ENCODE results near the gene CC2D1A. TPM values are rescaled to one million over a fixed set of nuclear protein-coding genes. Genes with fewer than 3 reads are reported as not detected.

Gene CC2D1A
- polyA plus RNA-seq, 3 donors: 17.0 to 27.9 (median 20.4) TPM

DNA sequence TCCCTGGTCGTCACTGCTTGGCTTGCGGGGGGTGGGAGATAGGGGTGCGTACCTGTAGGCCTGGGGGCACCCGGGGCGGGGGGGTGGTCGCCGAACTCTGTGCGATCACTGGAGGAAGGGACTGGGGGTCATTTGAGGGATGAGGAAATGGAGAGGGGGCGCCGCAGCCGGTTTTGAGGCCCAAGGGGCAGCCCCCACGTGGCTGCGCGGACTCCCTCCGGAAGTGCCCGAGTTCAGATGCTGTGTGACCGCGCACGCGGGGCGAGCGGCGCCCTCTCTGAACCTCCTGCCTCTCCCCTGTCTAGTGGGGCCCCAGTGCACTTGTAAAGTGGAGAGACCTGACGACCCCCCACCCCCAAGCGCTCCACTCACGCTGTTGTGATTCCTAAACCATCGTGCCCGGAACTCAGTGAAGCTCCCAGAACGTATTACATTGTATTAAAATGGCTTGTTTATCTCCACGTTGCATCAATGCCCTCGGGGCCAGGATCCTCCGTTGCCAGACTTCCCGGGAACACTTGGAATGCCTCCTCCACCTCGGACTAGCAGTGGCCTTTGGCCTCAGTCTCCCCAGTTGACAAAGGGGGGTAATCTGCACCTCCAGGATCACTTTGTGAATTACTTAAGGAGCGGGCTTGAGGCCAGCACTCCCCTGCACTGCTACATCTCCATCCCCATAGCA is 32.0 kb upstream of the CC2D1A start:
- WGBS, 3 donors: 38 to 68% (median 57%) methylated on average over 25 to 35 of the region's 35 CpGs
- no peak overlapping the region for H3K27ac ChIP-seq (ENCODE audit: low read depth, low read length)

DNA sequence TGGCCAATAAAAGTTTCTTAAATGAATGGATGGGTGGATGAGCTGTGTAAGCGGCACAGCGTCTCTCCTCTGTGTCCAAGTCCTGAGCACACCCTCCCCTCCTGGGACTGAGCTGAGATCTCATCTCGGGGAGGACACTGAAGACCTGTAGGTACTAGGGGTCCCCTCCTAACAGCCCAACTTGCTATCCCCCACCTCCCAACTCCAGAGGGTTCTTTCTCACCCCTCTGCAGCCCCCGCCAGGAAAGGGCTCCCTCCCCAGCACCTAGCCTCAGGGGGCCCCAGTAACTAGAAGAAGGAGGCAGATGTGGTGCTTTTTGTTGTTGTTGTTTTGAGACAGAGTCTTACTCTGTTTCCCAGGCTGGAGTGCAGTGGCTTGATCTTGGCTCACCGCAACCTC is 30.2 kb upstream of the CC2D1A start:
- no peak overlapping the region for H3K27ac ChIP-seq (ENCODE audit: low read depth, low read length)
- WGBS, 3 donors: 91 to 95% (median 94%) methylated on average over 5 of the region's 5 CpGs

DNA sequence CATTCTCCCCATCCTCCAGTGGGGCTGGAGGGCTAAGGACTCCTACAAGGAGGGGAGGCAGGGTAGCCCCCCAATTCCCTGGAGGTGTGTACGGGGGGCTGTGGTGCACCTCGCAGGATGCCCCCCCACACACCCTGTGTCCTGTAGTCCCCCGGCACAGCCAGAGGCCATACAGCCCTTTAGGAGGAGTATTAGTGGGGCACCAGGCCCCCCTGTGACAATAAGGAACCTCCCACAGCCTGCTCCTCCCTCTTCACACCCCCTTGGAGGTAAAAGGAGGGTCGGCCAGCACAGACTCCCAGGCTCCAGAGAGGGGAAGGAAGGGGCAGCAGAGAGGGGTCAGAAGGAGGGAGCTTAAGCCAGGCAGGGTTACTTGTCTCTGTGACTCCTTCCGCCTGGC is 29.2 kb upstream of the CC2D1A start, which contains the start of gene NANOS3:
Gene NANOS3, plus strand, starts transcription at position 301 of the 400 bp plus-strand sequence. CDS start 115 bp downstream, outside the sequence.
- H3K27ac ChIP-seq (ENCODE audit: low read depth, low read length): no peak within 1 kb of the TSS
- WGBS, 3 donors: 43 to 63% (median 59%) methylated on average over 4 to 5 of the region's 5 CpGs

DNA sequence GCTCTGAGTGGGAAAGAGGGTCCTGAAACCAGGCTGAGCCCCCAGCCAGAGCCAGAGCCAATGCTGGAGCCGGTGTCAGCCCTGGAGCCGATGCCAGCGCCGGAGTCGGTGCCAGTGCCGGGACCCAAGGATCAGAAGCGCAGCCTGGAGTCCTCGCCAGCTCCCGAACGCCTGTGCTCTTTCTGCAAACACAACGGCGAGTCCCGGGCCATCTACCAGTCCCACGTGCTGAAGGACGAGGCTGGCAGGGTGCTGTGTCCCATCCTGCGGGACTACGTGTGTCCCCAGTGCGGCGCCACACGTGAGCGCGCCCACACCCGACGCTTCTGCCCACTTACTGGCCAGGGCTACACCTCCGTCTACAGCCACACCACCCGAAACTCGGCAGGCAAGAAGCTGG is 28.7 kb upstream of the CC2D1A start:
- 83 to 91% (median 89%) methylated on average over 27 of the region's 27 CpGs for WGBS, 3 donors
- H3K27ac ChIP-seq (ENCODE audit: low read depth, low read length): no peak overlapping the region

DNA sequence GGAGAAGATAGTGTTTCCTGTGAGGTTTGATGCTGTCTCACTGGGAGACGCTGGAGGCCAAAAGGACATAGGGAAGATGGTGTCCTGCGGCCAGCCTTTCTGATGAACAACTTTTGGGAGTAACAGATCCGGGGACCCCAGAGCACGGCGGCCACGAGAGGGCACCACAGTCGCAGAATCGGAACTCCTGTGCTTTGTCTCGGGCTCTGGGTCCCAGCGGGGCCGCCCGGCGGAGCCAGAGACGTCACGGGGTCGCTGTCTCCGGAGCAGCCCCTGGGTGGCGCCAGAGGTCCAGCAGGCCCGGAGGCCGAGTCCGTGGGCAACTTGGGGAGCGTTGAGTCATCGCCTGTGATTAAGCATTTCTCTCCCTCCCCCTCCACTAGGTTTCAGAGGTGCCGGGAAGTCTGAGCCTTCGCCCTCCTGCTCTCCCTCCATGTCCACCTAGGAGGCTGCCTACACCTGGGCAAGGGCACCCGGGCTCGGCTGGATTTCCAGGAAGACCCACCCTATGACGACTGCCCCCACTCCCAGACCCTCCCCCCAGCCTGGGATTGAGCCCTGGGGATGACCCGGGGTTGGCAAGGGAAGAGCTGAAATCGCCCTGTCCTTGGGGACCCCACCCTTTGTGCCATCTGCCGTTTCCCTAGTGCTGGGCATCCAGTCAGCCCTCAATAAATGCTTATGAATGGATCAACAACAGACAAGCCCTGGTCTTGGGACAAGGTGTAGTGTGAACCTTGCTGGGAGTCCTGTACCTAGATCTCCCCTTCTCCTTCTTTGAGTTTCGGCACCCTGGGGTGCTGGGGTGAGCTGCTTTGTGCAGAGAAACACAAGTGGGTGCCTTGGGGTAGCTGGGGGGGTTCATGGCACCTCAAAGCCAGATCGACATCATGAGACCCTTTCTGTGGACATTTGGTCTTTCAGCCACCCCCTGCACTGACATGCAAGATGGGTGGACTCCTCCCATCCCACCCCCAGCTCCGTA is 25.6 kb upstream of the CC2D1A start:
- 6% methylated on average over 32 to 34 of the region's 34 CpGs for WGBS, 3 donors
- H3K27ac ChIP-seq (ENCODE audit: low read depth, low read length): no peak overlapping the region

DNA sequence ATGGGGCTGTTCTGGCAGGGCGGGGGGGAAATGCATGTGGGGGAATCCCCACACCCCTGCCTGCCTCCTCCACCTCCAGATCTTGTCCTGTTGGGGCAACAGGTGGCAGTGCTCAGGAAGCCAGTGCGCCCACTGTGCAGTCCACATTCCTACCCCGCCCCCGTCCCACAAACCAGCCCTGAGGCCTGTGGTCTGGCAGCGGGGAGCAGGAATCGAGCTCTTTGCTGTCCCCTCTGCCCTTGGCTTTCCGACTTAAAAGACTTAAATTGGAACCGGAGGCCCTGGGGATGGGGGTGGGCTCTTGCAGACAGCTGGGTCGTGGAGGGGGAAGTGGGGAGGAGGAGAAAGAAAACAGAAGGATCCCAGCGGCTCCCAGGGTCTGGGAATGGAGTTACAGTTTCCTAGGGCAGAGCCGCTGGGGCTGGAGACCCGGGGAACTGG is 24.7 kb upstream of the CC2D1A start:
- WGBS, 3 donors: 38 to 74% (median 40%) methylated on average over 12 of the region's 12 CpGs
- no peak overlapping the region for H3K27ac ChIP-seq (ENCODE audit: low read depth, low read length)

DNA sequence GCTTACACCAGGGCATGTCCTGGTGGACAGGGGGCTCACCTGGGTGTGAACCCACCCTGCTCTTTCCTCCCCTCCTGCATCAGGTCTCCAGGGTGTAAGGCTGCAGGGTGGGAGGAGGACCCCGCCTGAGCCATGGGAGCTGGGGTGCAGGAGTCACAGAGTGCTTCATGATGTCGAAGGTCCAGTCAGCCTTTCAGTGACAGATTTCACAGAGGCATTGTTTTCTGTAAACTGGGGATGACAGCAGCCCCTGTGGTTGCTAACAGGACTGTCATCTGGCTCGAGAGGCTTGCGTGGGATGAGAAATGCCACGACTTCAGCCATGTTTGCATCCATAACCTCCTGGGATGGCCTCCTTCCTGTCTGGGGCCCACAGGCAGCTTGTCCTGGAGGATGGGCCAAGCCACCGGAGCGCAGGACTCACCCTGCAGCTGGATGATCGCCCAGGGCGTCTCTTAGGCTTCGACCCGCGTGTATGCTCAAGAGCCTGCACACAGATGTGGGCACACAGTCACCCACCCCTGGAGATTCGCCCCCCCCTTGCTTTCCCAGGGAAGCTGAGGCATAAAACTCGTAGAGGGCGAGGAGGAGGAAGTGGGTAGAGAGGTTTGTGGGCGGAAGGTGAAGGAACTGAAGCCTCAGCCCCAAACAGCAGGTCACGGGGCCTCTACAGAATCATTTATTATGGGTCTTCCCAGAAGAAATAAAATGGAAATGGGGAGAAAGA is 24.1 kb upstream of the CC2D1A start:
- WGBS, 3 donors: 32 to 57% (median 34%) methylated on average over 17 of the region's 17 CpGs
- no peak overlapping the region for H3K27ac ChIP-seq (ENCODE audit: low read depth, low read length)

DNA sequence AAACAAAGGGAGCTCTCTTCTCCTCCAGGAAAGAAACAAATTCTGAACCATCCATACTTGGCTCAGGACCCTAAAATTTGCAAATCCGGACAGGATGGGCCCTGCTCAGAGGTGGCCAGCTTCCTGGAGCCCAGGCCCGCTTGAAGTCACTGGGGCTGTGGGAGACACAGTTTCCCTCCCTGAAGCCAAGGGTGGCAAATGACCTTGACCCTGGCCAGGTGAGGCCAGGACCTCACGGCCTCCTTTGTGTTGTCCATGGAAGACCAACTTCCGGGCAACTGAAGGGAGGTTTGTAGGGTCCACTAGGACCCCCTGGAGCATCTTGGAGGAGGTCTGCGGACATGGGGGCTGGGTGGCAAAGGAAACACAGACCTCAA is 23.6 kb upstream of the CC2D1A start:
- 72 to 79% (median 79%) methylated on average over 5 of the region's 5 CpGs for WGBS, 3 donors
- no peak overlapping the region for H3K27ac ChIP-seq (ENCODE audit: low read depth, low read length)

DNA sequence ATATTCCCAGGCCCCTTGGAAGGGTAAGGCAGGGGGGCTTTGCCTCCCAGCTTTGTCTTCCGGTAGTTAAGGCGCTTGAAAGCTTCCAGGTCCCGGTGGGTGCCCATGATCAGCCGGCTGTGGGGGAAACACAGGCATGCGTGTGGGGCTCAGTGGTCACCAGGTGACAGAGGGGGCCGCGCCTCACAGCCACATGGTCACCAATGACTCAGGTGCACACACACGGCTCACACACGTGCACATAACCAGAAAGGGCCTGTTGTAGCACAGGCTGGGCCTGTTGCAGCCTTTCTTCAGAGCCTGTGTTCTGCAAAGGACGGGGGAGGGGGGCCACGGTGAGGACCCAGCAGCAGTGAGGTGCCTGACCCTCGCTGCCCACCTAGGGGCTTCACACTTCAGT is 23.2 kb upstream of the CC2D1A start:
- no peak overlapping the region for H3K27ac ChIP-seq (ENCODE audit: low read depth, low read length)
- WGBS, 3 donors: 90 to 95% (median 91%) methylated on average over 12 of the region's 12 CpGs

DNA sequence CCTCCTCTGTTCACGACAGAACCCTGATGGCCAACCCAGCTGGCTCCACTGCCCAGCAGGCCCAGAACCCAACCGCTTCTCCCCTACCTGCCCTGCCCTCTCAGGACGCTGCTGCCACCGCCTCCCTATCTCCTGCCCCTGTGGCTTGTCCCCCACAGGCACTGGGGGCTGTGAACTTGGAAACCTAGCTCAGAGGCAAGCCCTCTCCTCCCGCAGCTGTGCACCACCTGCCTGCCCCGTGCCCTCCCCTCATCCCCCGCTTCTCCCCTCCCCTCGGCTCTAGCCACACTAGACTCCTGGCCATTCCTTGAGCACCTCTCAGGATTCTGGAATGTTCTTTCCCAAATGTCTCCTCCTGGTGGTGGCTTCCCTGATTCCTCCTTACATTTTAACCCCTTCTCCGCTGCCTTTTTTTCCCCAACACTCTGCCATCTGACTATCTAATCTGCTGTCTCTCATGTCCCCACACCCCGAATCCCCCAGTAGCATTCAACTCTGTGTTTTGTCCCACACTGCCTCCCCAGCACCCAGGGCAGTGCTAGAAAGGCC is 22.4 kb upstream of the CC2D1A start:
- 80 to 91% (median 81%) methylated on average over 9 to 10 of the region's 10 CpGs for WGBS, 3 donors
- H3K27ac ChIP-seq (ENCODE audit: low read depth, low read length): no peak overlapping the region

DNA sequence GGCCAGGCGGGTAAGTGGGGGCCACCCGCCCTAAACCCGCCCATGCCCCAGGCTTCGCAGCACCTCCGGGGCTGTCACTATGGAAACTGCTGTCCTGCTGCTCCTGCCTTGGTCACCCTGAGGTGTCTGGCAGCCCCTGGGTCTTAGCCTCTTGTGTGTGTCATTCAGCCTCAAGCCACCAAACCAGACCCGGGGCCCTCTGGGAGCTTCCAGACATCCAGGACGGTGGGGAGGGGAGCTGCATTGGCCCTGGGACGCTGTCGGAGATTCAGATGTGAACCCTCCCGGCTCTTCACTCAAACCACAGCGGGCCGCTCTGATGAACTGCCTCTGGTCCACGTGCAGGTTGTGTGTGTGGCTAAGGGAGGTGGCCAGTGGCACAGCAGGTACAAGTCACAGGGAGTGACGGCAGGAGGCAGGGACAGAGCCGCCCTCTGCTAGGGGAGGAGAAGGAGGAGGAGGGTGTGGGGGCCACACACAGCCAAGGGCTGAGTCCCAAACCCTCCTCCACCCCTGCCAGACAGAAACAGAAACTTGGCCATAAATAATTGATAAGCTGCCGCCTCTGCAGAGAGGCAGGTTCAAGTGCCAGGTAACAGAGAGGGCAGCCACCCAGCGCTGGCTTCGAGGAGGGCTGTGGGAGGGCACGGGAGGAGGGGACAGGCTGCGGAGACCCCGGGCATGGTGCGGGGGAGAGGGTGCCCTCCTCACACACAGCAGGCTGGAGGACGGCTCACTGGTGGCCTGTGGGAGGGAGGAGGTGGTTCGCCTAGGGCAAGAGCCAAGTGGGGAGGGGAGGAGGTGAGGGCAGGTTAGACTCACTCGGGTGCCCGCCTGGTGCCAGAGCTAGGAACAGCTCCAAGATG is 21.0 kb upstream of the CC2D1A start:
- WGBS, 3 donors: 28 to 66% (median 62%) methylated on average over 26 of the region's 26 CpGs
- H3K27ac ChIP-seq (ENCODE audit: low read depth, low read length): no peak overlapping the region

DNA sequence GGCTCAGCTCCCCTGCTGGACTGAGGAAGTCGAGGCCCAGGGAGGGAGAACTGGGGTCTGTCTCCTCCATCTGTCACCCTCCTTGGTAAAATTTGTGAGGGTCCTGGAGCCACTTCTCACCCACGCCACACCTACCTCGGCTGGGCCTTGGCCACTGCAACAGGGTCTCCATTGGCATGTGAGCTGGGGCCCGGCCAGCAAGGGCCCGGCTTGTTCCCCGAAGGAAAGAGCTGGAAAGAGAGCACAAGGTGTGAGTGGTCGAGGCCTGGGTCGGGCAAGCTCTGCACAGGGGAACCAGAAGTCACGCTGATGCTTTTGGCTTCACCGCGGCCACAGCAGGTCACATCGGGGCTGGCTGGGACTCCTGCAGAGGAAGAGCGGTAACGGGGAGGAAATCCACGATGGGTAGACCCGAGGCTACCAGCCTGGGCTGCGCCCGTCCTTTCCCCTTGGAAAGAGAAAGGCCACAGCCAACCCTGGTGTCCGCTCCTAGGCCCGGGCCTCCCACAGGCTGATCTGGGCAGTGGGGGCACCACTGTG is 20.1 kb upstream of the CC2D1A start:
- H3K27ac ChIP-seq (ENCODE audit: low read depth, low read length): no peak overlapping the region
- WGBS, 3 donors: 75 to 95% (median 78%) methylated on average over 19 to 20 of the region's 20 CpGs

DNA sequence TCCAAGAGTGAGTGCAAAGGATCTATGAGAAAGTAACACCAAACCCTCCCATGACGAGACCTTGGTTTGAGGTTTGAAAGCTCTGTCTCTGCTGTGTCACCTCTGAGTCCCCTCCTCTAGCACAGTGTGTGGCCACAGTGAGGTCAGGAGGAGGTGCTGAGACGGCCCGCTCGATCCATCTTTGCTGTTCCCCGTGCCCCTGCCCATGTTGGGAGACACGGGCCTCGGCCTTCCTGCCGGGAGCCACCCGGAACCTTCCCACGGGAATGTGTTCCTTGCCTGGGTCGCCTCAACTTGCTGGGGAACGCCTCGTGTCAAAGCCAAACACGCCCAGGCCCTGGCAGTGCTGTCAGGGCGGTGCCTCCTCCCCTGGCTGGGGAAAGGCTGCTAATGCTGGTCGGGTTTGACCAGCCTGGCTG is 19.0 kb upstream of the CC2D1A start:
- WGBS, 3 donors: 69 to 75% (median 73%) methylated on average over 16 of the region's 16 CpGs
- no peak overlapping the region for H3K27ac ChIP-seq (ENCODE audit: low read depth, low read length)

DNA sequence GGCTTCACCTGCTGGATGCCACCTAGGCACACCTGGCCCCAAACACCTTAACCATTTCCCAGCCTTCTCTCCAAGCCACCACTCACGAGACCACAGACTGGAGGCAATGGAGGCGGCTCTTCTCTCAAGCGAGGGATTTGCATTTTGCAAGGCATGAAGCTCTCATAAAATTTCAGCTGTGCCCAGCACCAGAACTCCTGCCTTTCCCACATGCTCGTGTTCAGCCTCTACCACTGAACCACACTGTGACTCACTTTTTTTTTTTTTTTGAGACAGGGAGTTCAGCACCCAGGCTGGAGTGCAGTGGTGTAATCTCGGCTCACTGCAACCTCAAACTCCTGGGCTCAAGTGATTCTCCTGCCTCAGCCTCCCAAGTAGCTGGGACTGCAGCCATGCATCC is 18.5 kb upstream of the CC2D1A start:
- no peak overlapping the region for H3K27ac ChIP-seq (ENCODE audit: low read depth, low read length)
- 67 to 83% (median 79%) methylated on average over 5 of the region's 5 CpGs for WGBS, 3 donors

DNA sequence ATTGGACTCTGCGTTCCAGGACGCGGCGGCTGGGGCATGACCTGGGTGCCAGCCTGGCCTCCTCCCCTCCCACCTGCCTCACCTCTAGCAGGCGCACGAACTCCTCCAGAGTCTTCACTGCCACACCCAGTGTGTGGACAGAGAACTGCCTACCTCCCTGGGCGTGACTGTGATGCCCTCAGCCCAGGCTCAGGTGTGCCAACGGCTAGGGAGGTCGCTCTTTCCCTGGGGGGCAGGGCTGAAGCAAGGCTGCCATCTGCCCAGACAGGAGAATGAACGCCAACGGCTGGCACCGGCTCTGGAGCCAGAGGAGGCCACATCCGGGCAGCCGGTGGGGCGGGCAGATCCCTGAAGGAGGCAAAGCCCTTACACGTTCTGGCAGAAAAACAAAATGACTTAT is 17.7 kb upstream of the CC2D1A start:
- 91% methylated on average over 16 of the region's 16 CpGs for WGBS, 3 donors
- H3K27ac ChIP-seq (ENCODE audit: low read depth, low read length): no peak overlapping the region

DNA sequence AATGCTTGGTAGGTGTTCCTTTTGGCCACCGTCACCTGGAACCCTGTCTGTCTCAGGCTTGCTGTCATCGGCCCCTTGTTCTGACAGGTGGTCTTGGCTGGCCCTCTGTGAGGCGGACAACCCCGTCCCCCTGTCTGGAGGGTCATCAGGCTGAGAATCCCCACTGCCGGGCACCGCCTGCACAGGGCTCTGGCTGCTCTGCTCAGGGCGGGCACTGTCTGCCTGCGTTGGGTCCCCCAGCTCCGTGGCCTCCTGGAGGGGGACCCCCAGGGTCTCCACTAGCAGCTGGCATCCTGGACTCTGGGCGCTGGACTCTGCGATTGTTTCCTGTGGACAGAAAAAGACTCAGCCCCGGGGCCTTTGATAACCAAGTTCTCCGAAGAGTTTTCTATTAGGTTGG is 15.9 kb upstream of the CC2D1A start:
- H3K27ac ChIP-seq (ENCODE audit: low read depth, low read length): no peak overlapping the region
- WGBS, 3 donors: 94 to 97% (median 95%) methylated on average over 13 of the region's 13 CpGs

DNA sequence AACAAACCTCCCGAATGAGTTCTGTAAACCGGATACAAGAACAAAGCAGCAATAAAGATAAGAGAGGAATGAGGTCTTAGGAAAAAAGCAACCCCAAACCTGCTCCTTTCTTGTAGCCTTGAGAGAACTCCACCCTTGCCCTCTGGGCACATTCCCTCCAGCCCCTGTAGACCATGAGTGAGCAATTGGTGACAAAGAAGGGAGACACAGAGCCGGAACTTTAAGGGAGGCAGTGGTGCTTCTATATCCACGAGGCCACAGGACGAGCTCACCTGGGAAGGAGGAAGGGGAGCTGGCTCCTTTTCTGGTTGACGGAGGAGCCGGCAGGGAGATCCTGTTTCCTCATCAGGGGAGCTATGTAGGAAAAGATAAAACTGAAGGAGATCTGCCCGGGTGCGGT is 13.1 kb upstream of the CC2D1A start:
- 77 to 83% (median 81%) methylated on average over 9 of the region's 9 CpGs for WGBS, 3 donors
- H3K27ac ChIP-seq (ENCODE audit: low read depth, low read length): no peak overlapping the region

Measured in adipose tissue (tissue), 3 donors.